A549 (cell line): Measurements from ENCODE around the gene KCNMA1. TPM values are rescaled to one million over a fixed set of nuclear protein-coding genes. Genes with fewer than 3 reads are reported as not detected.
A peak's percentile ranks its signal among the peaks of the same experiment; 100 is the strongest.

Source experiments
- ATAC-seq, 2 experiments: fragments of 200-7000 bp in 1 of 2; fragments of >200 bp in 1 of 2; cut with Nextera tagmentation in 1 of 2; cut with Tn5 transposase in 1 of 2; 3 replicates each; pipeline versions ENCODE4 v1.8.0 to v1.9.1; 2018 to 2020; ENCODE audit warnings: mild to moderate bottlenecking in 1 of 2, moderate library complexity in 1 of 2
- CTCF ChIA-PET: fragments of 300-600 bp; sonication (Branson Sonifier 250); formaldehyde crosslinking; extraction: SDS; loops from one replicate; lab custom pipeline; 2021; ENCODE audit warnings: antibody characterized with exemption, inconsistent platforms; lab: Yijun Ruan, JAX
- POLR2A ChIA-PET: fragments of 350-600 bp; formaldehyde crosslinking; extraction: SDS; loops from one replicate; lab custom pipeline; 2021; ENCODE audit warnings: antibody characterized with exemption, inconsistent platforms; lab: Yijun Ruan, JAX
- DNase-seq, 2 experiments: peaks; one replicate each; pipeline versions ENCODE4 v3.0.0 to v3.0.0-alpha.2; 2011 to 2016; ENCODE audit warnings: low read depth in 1 of 2, low spot score in 1 of 2
- FAIRE-seq: peaks from 2 replicates; lab custom pipeline; 2011; peaks lifted over from hg19 to GRCh38; lab: Jason Lieb, UNC
- H3K27ac ChIP-seq, 2 experiments: fragments of >200 bp; sonication (Bioruptor Twin); formaldehyde crosslinking; 3 replicates each; pipeline ENCODE4 v1.5.1; 2016 to 2017
- H3K4me1 ChIP-seq: fragments of >200 bp; sonication (Bioruptor Twin); formaldehyde crosslinking; 3 replicates; pipeline ENCODE4 v1.6.1; 2016
- H3K4me2 ChIP-seq: fragments of >200 bp; sonication (Bioruptor Twin); formaldehyde crosslinking; 3 replicates; pipeline ENCODE4 v1.6.1; 2016
- H3K4me3 ChIP-seq: fragments of >200 bp; sonication (Bioruptor Twin); formaldehyde crosslinking; 3 replicates; pipeline ENCODE4 v1.5.1; 2016
- H3K9me3 ChIP-seq: fragments of >200 bp; sonication (Bioruptor Twin); formaldehyde crosslinking; 3 replicates; pipeline ENCODE4 v1.6.1; 2016
- CBX2 ChIP-seq: fragments of 200-600 bp; sonication (generic); IDR thresholded peaks from 2 replicates; pipeline ENCODE4 v1.6.1; 2016; ENCODE audit warnings: low read depth, mild to moderate bottlenecking, borderline replicate concordance
- CHD4 ChIP-seq: fragments of 200-600 bp; sonication (generic); IDR thresholded peaks from 2 replicates; pipeline ENCODE4 v1.6.1; 2016; ENCODE audit warnings: antibody characterized with exemption, mild to moderate bottlenecking, borderline replicate concordance
- EHMT2 ChIP-seq: fragments of 200-600 bp; sonication (generic); IDR thresholded peaks from 2 replicates; pipeline ENCODE4 v1.6.1; 2016; ENCODE audit warnings: antibody characterized with exemption, low read depth, mild to moderate bottlenecking, moderate library complexity
- FOSL2 ChIP-seq, 2 experiments: fragments of 450-650 bp in 1 of 2; fragments of >200 bp in 1 of 2; sonication (Bioruptor Twin) in 1 of 2; formaldehyde crosslinking; IDR thresholded peaks; 2 replicates each; pipeline versions ENCODE4 v1.5.0 to v1.6.1; 2016 to 2020; ENCODE audit warnings: mild to moderate bottlenecking in 1 of 2, moderate library complexity in 1 of 2
- FOXS1 ChIP-seq: fragments of 250-450 bp; sonication (Bioruptor Pico); IDR thresholded peaks from 2 replicates; pipeline ENCODE4 v1.5.0; 2020; ENCODE audit warnings: mild to moderate bottlenecking, moderate library complexity
- HOXA7 ChIP-seq: fragments of 250-450 bp; sonication (Bioruptor Pico); IDR thresholded peaks from 2 replicates; pipeline ENCODE4 v1.5.0; 2020; ENCODE audit warnings: mild to moderate bottlenecking, moderate library complexity
- MAFK ChIP-seq: fragments of 450-650 bp; IDR thresholded peaks from 2 replicates; pipeline ENCODE4 v1.6.1; 2014; ENCODE audit not compliant: partially characterized antibody
- MAZ ChIP-seq: fragments of 150-350 bp; IDR thresholded peaks from 2 replicates; pipeline ENCODE4 v1.6.1; 2014; ENCODE audit warnings: antibody characterized with exemption, low read depth, low read length, borderline replicate concordance
- RAD21 ChIP-seq, 2 experiments: fragments of >200 bp in 1 of 2; sonication (Bioruptor Twin) in 1 of 2; formaldehyde crosslinking in 1 of 2; IDR thresholded peaks in 1 of 2; conservative IDR thresholded peaks in 1 of 2; 2 replicates in 1 of 2; 3 replicates in 1 of 2; pipeline ENCODE4 v1.6.1; 2012 to 2018; ENCODE audit warnings: inconsistent platforms in 1 of 2
- SMC3 ChIP-seq: fragments of >200 bp; sonication (Bioruptor Twin); formaldehyde crosslinking; IDR thresholded peaks from 3 replicates; pipeline ENCODE4 v1.6.1; 2018; ENCODE audit warnings: inconsistent platforms
- SREBF2 ChIP-seq: fragments of 450-650 bp; IDR thresholded peaks from 2 replicates; pipeline ENCODE4 v1.6.1; 2014; ENCODE audit warnings: mild to moderate bottlenecking, moderate library complexity
- WGBS: methylation state at CpG from one replicate; pipeline ENCODE4 v1.1.6; 2017; ENCODE audit errors: missing lambda C conversion rate; 5-methylcytosine and 5-hydroxymethylcytosine counted together
- polyA plus RNA-seq, 4 experiments: library from polyadenylated mRNA; depleted of rRNA in 3 of 4; stranded (reverse); fragments of >200 nt; fragmentation: RNase III in 1 of 4; extraction: RNeasy Plus Mini Kit Qiagen cat#74134 plus additional on column Dnase treatment in 1 of 4; gene quantifications; 2 replicates in 3 of 4; 3 replicates in 1 of 4; pipeline ENCODE4 v1.2.3, GENCODE V29; 2011 to 2017
- TF ChIP-seq, protein P1 (sequence below): fragments of 200-600 bp; sonication (generic); IDR thresholded peaks from 2 replicates; pipeline ENCODE4 v1.6.1; 2016; ENCODE audit warnings: antibody characterized with exemption, mild to moderate bottlenecking, moderate library complexity
- TF ChIP-seq, protein P2 (sequence below): IDR thresholded peaks from 2 replicates; pipeline ENCODE4 v1.6.1; 2012
- TF ChIP-seq, protein P3 (sequence below): fragments of >200 bp; sonication (Bioruptor Twin); formaldehyde crosslinking; IDR thresholded peaks from 3 replicates; pipeline ENCODE4 v1.6.1; 2016

Gene KCNMA1
- polyA plus RNA-seq, 2 of the 4 experiments (the other 2 are of a cell fraction) = 14.9 to 30.6 TPM

DNA sequence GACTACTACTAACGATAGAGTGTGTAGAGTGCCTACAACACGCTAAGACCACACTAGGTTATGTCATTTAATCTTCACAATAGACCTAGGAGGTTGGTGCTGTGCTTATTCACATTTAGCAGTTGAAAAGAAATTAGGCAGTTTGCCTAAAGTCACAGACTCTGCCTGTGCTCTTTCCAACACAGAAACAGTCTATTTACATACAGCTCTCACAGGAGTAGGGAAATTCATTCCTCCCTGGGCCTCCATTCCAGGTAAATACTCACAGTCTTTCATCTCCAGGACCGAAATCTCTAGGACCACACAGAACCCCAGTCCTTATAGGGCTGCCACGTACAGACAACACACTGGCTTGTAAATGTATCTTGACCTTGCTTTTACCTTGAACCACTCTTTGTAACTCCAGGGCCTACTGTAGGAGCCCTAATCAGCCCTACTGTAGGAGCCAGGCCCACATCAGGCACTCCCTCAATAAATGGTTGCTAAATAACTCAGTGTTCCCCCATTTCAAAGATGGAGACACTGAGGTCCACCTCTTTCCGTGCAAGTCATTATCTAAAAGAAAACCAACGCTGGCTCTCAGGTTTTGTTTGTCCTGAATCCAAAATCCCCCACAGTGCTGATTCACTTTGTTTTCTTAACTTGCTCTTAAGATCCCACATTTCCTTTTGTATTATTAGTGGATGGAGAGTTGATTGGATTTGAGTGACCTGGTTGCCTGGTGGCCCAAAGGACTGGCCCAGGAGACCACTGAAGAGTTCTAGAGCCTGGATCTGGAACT, 146.9 kb downstream of the KCNMA1 start:
- H3K4me2 ChIP-seq = no peak overlapping the region
- 76% methylated on average over 6 of the region's 6 CpGs for WGBS
- H3K4me1 ChIP-seq = 0 out of 3 replicates have a peak, but pooled peaks cover 3% of the 10 kb centered on the region
- H3K9me3 ChIP-seq = no peaks in the 10 kb centered on the region
- TF ChIP-seq FOXS1 (CRISPR knock-in tag) (no peak), FOSL2 (IDR thresholded peaks at IDR 0.05) (no peak), FOSL2 (CRISPR knock-in tag; IDR thresholded peaks at IDR 0.05) (no peak), MAZ (no peak), HOXA7 (no peak), RAD21 (conservative IDR thresholded peaks at IDR 0.05 in 1 of 2, IDR thresholded peaks at IDR 0.05 in 1 of 2) (no peak), CHD4 (no peak), SMC3 (no peak)
- TF ChIP-seq, protein P1, sequence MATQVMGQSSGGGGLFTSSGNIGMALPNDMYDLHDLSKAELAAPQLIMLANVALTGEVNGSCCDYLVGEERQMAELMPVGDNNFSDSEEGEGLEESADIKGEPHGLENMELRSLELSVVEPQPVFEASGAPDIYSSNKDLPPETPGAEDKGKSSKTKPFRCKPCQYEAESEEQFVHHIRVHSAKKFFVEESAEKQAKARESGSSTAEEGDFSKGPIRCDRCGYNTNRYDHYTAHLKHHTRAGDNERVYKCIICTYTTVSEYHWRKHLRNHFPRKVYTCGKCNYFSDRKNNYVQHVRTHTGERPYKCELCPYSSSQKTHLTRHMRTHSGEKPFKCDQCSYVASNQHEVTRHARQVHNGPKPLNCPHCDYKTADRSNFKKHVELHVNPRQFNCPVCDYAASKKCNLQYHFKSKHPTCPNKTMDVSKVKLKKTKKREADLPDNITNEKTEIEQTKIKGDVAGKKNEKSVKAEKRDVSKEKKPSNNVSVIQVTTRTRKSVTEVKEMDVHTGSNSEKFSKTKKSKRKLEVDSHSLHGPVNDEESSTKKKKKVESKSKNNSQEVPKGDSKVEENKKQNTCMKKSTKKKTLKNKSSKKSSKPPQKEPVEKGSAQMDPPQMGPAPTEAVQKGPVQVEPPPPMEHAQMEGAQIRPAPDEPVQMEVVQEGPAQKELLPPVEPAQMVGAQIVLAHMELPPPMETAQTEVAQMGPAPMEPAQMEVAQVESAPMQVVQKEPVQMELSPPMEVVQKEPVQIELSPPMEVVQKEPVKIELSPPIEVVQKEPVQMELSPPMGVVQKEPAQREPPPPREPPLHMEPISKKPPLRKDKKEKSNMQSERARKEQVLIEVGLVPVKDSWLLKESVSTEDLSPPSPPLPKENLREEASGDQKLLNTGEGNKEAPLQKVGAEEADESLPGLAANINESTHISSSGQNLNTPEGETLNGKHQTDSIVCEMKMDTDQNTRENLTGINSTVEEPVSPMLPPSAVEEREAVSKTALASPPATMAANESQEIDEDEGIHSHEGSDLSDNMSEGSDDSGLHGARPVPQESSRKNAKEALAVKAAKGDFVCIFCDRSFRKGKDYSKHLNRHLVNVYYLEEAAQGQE = no peak
- CTCF ChIA-PET = no interaction called here
- no peak overlapping the region for H3K27ac ChIP-seq
- ATAC-seq (no peak), DNase-seq (no peak), FAIRE-seq (no peak)
- POLR2A ChIA-PET = no interaction called here
- no peak overlapping the region for H3K4me3 ChIP-seq

DNA sequence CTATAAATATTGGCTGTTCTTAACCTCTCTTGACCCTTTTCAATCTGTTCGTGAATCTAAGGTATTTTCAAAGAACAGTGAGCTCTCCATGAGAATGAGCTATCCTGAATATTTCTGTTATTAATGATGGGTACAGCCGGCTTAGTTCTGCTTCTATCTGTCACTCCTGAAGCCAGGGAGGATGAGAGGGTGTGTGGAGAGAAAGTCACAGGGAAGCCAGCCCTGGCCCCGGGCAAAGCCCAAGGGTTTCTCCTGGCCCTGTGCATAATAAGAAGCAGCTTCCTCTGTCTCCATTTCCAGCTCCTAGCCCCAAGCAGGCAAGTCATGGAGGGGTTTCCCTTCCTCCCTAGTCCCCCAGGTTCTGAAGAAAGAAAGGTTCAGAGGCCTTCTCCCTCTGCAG, 151.1 kb downstream of the KCNMA1 start:
- POLR2A ChIA-PET = no interaction called here

DNA sequence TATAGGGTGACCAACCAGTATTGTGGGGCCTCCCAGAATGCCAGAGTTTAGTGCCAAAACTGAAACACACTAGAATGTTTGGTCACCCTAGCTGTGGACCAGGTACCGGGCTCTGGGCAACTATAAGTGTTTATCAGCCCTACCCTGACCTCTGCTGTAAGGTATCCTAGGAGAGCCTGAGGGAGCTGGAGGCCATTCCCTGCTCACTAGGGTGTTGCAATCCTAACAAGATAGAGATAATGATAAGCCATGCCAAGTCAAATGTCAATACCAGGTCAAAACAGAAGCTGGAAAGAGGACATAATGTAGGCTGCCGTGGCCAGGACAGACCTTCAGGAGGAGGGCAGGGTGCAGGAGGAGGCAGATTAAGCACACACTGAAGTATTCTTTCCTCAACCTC, 151.8 kb downstream of the KCNMA1 start:
- TF ChIP-seq, protein P2, sequence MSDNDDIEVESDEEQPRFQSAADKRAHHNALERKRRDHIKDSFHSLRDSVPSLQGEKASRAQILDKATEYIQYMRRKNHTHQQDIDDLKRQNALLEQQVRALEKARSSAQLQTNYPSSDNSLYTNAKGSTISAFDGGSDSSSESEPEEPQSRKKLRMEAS = no peak
- TF ChIP-seq MAFK = no peak
- Histone ChIP-seq H3K4me1 (no peaks in the 10 kb centered on the region), H3K9me3 (no peaks in the 10 kb centered on the region), H3K4me2 (no peak overlapping the region), H3K27ac (0 out of 6 replicates have a peak overlapping the region, but pooled peaks of 1 of the 2 experiments have one; percentile 10), H3K4me3 (no peak overlapping the region)
- ATAC-seq (no peak), FAIRE-seq (no peak), DNase-seq (no peak)
- ChIA-PET POLR2A (no interaction called here), CTCF (interaction anchor here (0.8 to 2.7 kb wide), 6 partner anchors 18 to 158 kb away, joined by 3 to 9 read pairs (median 3); no protein-coding TSS in a partner anchor)
- WGBS = 69% methylated on average over 2 of the region's 2 CpGs

More for the DNA sequence above, 151.1 kb downstream of the KCNMA1 start:
- H3K4me1 ChIP-seq = no peaks in the 10 kb centered on the region
- FAIRE-seq (no peak), ATAC-seq (no peak)
- H3K27ac ChIP-seq = no peak overlapping the region
- H3K4me2 ChIP-seq = no peak overlapping the region
- H3K4me3 ChIP-seq = no peak overlapping the region
- TF ChIP-seq SREBF2 (no peak), CBX2 (no peak), EHMT2 (no peak)
- TF ChIP-seq, protein P3, sequence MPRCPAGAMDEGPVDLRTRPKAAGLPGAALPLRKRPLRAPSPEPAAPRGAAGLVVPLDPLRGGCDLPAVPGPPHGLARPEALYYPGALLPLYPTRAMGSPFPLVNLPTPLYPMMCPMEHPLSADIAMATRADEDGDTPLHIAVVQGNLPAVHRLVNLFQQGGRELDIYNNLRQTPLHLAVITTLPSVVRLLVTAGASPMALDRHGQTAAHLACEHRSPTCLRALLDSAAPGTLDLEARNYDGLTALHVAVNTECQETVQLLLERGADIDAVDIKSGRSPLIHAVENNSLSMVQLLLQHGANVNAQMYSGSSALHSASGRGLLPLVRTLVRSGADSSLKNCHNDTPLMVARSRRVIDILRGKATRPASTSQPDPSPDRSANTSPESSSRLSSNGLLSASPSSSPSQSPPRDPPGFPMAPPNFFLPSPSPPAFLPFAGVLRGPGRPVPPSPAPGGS = no peak
- TF ChIP-seq, all 56 proteins: peak for 0
- H3K9me3 ChIP-seq = no peaks in the 10 kb centered on the region
- WGBS = 84% methylated on average over 3 of the region's 3 CpGs
- no peak for DNase-seq
- CTCF ChIA-PET = interaction anchor here (0.6 to 2.7 kb wide), 7 partner anchors 10 to 312 kb away, joined by 3 to 9 read pairs (median 4); no protein-coding TSS in a partner anchor
